ENCODE measurements around the gene S100A2.

The S100A2 gene

DNA sequence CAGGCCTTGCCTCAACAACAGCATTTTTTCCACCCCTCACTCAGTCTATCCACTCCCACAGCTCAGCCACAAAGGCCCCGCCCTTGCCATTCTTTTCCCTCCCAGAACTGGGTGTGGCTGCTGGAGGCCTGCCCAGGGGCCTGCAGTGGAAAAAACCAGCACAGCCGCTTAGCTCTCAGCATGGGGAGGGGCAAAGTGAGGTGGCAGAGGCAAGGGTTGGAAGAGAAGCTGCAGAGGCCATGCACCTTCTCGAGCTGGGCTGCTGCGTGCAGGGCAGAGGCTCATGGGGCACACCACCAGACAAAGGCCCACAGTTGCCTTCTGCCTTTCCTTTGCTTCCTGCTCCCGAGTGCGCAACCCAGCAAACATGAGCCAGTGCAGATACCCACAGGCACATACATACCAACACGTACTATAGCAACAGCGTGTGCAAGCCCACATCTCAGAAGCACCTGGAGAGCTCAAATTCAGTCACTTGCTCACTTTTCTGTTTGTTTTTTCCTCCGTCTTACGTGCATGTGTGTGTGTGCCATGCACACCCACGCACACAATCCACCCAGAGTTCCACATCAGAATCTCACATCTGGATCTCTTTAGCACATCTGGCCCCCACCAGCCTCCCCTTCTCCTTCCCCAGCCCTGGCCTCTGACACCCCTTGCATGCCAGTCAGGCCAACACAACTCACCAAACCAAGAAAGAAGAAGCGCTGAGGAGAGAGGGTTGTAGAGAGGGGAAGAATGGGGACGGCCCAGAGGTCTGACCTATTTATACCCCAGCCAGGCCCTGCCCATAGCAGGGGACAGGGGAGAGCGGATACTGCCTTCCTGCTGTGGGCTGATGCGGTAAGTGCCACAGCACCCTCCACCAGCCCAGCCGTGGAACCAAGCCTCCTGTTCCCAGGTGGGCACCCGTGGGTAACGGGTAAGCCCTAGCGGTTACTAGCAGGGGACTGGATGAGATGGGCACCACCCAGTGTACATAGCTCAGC is 20.3 kb downstream of the S100A2 start, which contains the start of gene S100A4:
TSS of gene S100A4 (minus strand) at position 740 of the 989 bp plus-strand sequence. CDS start 1,012 bp downstream, outside the sequence.
- DNase-seq (ENCODE audit: low read depth, low spot score), result peak; percentile 82

DNA sequence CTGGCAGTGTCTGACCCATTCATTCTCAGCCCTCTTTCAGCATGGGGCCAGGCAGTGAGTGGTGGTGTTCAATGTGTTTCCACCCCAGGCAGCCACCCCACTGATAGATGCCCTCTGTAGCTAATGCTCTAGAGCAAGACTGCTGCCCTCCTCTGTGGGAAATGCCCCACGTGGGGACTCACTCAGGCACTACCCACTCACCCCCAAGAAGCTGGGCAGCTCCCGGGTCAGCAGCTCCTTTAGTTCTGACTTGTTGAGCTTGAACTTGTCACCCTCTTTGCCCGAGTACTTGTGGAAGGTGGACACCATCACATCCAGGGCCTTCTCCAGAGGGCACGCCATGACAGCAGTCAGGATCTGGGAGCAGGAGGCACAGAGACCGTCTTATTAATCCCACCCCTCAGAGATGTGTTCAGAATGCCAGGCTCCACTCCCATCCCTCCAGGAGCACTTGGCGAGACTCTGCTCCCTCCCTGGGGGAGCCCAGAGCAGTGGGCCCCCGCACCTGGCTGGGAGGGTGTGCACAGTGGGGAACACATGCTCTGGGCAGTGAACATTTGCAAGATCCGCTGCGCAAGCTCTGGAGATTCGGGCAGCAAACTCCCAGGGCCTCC is 21.1 kb downstream of the S100A2 start:
- no peak for DNase-seq (ENCODE audit: low read depth, low spot score)

DNA sequence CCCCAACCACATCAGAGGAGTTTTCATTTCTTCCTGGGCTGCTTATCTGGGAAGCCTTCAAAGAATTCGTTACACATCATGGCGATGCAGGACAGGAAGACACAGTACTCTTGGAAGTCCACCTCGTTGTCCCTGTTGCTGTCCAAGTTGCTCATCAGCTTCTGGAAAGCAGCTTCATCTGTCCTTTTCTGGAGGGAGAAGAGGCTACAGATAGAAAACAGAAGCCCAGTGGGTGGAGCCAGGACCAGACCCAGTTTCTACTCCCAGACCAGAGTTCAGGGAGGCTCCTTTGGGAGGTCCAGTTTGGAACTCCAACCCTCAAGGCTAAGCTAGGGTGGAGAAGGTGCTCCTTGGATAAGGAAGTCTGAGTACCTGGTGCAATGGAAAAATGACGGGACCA is 21.9 kb downstream of the S100A2 start:
- DNase-seq (ENCODE audit: low read depth, low spot score), result no peak

GRCh38 chr1:153542956-153543711 is 22.5 kb downstream of the S100A2 start:
- no peak for DNase-seq (ENCODE audit: low read depth, low spot score)

- DNase-seq (ENCODE audit: low read depth, low spot score), result no peak
Observed at GRCh38 chr1:153541641-153542590, 23.7 kb downstream of the S100A2 start.

GRCh38 chr1:153540394-153541361 is 25.0 kb downstream of the S100A2 start, which contains the start of gene S100A5:
TSS of gene S100A5 (minus strand) at chr1:153540934. CDS start at chr1:153540191, 743 bp downstream.
- no peak for DNase-seq (ENCODE audit: low read depth, low spot score)

DNA sequence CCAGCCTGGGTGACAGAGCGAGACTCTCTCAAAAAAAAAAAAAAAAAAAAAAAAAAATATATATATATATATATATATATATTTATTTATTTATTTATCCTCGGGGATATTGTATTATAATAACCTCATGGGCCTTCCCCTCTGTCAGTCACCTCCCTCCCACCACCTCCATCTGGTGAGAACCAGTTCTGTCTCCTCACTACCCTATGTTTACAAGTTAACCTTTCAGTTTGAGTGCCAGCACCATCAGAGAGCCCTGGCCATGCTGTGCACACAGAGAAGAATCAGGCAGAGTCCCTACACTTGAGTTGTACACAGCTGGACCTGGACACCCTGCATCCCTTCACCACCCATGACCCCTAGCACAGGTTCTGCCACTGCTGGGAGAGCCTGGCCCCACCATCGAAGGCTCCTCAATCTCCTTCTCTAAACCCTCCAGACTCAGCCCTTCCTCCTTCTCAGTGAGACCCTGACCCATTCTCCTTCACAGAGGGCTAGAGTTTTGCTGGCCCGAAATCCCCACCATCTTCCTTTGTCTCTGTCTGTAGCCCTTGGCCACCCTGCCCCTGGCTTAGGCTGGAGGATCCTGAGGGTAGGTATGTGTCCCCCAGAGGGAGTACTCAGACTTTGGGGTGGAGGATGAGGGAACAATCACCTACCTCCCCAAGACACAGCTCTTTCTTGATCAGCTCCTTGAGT is 26.1 kb downstream of the S100A2 start:
- no peak for DNase-seq (ENCODE audit: low read depth, low spot score)

- no peak for DNase-seq (ENCODE audit: low read depth, low spot score)
Observed at GRCh38 chr1:153538315-153538821, 27.3 kb downstream of the S100A2 start.

DNA sequence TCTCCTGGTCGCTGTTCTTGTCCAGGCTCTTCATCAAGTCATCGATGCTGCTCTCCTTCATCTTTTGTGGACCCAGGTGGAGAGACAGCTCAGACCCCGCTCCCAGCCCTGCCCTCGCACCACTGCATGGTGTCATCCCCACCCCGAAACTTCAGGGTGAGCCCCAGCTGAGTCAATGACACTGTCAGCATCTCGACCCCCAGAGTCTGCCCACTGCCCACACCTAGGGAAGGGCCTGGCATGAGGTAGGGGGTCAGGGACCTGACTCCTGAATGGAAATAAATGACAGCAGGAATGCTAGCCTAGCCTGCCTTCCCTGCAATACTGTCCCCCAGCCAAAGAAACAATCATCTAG is 28.3 kb downstream of the S100A2 start:
- no peak for DNase-seq (ENCODE audit: low read depth, low spot score)

DNA sequence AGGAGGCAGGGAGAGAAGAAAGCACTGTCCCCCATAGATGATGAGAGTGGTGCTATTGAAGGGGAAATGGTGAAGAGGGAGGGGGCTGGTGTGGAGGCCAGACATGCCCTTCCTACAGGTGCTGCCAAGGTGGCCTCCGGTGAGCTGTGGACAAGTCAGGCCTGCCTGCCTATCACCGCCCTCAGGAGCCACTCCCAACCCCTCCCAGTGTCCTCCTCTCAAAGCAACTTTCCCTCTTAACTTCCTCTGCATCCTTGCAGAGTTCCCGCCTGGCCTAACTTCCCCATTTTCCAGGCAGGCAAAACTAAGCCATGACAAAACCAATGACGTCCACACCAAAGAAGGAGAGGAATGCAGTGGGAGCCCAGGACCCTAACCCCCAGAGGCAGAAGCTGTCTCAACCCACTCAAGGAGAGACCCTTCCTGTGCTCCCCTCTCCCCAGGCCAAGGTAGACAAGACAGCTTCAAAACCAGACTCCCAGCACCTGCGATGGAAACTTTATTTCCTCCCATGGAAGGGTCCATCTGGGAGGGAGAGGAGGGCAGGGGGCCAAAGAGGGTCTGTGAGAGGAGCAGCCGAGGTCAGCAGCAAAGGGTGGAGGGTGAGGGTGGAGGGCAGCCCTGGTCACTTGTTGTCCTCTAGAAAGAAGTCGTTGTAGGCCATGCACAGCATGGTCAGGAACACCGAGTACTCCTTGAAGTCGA is 28.8 kb downstream of the S100A2 start:
- DNase-seq (ENCODE audit: low read depth, low spot score), result no peak

- DNase-seq (ENCODE audit: low read depth, low spot score), result no peak
Observed at GRCh38 chr1:153536012-153536670, 29.5 kb downstream of the S100A2 start.

DNA sequence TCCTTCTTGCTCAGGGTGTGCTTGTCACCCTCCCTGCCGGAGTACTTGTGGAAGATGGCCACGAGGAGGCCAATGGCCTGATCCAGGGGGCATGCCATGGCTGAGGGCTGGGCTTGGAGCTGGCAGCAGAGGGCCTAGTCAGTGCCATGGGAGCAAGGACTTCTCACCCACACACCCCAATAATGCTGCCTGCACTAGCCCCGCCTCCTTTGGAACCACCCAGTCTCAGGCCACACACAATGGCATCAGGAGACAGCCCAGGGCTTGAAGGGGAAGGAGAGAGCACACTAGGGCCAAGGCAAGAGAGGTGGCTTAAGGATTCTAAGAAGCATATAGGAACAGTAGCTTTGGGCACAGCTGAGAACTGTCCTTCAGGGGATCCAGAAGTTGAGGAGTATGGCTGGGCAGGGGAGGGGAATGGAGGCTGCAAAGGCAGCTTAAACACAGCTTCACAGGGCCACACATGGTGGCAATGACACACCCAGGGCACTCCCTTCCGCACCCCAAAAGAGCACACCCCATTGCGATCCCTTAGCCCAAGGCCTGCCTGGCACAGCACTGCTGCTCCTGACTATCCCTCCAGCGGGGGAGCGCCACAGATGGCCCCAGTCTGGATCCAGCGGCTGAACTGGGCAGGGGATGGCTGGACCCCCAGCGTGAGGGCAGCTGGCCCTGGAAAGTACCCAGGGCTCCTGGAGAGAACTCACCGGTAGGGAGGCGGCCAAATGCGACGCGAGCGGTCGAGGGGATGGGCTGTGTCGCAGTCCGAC is 30.2 kb downstream of the S100A2 start, which contains the start of gene S100A6:
TSS of gene S100A6 (minus strand) at position 750 of the 770 bp plus-strand sequence. CDS start at position 98, 652 bp downstream.
- no peak for DNase-seq (ENCODE audit: low read depth, low spot score)

DNA sequence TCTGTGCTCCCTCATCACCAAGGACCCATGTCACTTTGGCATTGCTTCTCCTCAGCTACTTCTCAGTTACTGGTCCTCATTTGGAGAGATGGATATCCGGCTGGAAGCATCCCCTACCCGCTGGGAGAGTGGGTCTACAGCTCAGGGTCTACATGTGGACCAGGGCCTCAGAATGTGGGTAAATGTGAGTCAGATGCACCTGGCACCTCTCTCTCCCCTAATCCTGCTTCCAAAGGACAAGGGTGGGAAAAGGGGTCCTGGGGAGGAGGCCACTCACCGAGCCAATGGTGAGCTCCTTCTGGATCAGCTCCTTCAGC is 30.8 kb downstream of the S100A2 start:
- DNase-seq (ENCODE audit: low read depth, low spot score), result no peak

DNA sequence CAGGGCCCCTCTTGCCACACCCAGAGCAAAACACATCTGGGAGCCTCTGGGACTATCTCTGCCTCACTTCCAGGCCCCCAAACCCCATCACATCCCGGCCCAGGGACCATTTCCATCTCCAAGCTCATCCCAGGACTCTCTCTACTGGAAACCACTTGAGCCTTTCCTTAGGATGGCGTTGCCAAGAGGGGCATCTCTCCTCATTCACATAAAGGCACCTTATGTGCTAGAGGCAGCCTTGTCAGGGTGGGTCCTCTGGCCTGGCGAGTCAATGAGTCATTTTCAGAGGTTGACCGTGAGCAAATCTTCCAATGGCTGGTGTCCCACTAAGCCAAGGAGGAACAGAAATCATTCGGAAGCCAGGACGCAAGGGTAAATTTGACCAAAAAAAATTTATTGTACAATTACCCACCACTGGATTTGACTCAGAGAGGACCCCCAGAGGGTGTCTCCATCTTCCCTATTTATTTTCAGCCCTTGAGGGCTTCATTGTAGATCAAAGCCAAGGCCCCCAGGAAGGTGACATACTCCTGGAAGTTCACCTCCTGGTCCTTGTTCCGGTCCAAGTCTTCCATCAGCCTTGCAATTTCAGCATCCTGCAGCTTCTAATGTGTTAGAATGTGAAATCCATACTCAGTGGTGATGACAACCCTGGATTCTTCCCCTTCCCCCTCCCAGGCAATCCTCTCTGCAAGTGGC is 31.3 kb downstream of the S100A2 start:
- no peak for DNase-seq (ENCODE audit: low read depth, low spot score)

DNA sequence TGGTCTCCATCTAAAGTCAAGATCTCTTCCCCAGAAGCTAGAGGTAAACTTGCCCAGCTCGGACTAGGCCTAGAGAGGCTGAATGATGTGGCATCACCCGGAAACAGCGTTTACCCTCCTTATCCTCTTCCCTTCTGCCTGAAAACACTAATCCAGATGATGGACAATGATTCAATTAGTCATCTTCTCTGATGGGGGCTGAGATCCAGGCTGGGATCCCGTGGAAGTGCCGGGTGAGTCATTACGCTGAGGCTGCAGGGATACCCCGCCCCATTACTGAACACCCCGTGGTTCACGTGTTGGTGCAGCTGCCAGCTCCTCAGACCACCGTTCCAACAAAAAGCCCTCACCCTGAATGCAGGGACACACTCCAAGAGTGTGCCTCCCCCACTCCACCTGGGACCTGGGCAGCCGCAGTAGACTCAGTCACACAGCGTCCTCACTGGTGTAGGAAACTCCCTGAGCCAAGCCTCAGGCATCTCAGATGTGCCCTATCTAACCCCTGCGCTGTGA is 31.9 kb downstream of the S100A2 start:
- no peak for DNase-seq (ENCODE audit: low read depth, low spot score)
